HCT116 (cell line): ENCODE measurements around the gene ZNF516. TPM values are rescaled to one million over a fixed set of nuclear protein-coding genes. Genes with fewer than 3 reads are reported as not detected.

Source experiments
- ATAC-seq: fragments of 200-7000 bp; cut with Tn5 transposase; 2 replicates; pipeline ENCODE4 v1.9.1; 2020; ENCODE audit warnings: mild to moderate bottlenecking, moderate library complexity
- BruUV-seq: library from RNA; stranded (reverse); fragments of 400-500 nt; replicated peaks from 2 replicates; lab custom pipeline; 2021; lab: Mats Ljungman, UMichigan
- CTCF ChIA-PET: fragments of 300-600 bp; sonication (Branson Sonifier 250); formaldehyde crosslinking; loops from one replicate; lab custom pipeline; 2021; ENCODE audit warnings: antibody characterized with exemption; lab: Charles Lee
- POLR2A ChIA-PET: fragments of 300-600, 350-600 bp; sonication (Branson Sonifier 250); formaldehyde crosslinking; loops from one replicate; lab custom pipeline; 2021; ENCODE audit warnings: antibody characterized with exemption; lab: Charles Lee
- RAD21 ChIA-PET, 2 experiments: fragments of 300-600 bp; sonication (Branson Sonifier 250); formaldehyde crosslinking; loops; one replicate each; lab custom pipeline; 2023; ENCODE audit warnings: low total read pairs in 2 of 2; ENCODE audit not compliant: uncharacterized antibody in 2 of 2, unreplicated experiment in 2 of 2, low non-redundant PET in 1 of 2; lab: Charles Lee
- DNase-seq: peaks from one replicate; pipeline ENCODE4 v3.0.0-alpha.2; 2010; ENCODE audit warnings: low read depth, low spot score
- H2AFZ ChIP-seq: fragments of 200-600 bp; shearing (Covaris generic), sonication (generic); 2 replicates; pipeline ENCODE4 v1.6.1; 2017; ENCODE audit warnings: low read depth, mixed run types, mixed read lengths, antibody characterized with exemption, low read length; ENCODE audit not compliant: poor library complexity, severe bottlenecking
- H3K27ac ChIP-seq: 2 replicates; pipeline ENCODE4 v1.5.1; 2012; ENCODE audit warnings: low read depth, low read length
- H3K27me3 ChIP-seq: fragments of 200-600 bp; sonication (generic); 2 replicates; pipeline ENCODE4 v1.6.1; 2016; ENCODE audit warnings: mixed run types, low read length, mixed read lengths; ENCODE audit not compliant: insufficient read depth
- H3K36me3 ChIP-seq, 2 experiments: fragments of 200-500 bp in 1 of 2; fragments of 200-600 bp in 1 of 2; sonication (Bioruptor generic) in 1 of 2; sonication (generic) in 1 of 2; 2 replicates each; pipeline versions ENCODE4 v1.5.1 to v1.6.1; 2014 to 2016; ENCODE audit warnings: low read length in 2 of 2, inconsistent platforms in 1 of 2, mixed read lengths in 1 of 2, mixed run types in 1 of 2; ENCODE audit not compliant: insufficient read depth in 2 of 2, control insufficient read depth in 1 of 2
- H3K4me1 ChIP-seq, 2 experiments: fragments of 200-600 bp in 1 of 2; sonication (generic) in 1 of 2; 2 replicates each; pipeline versions ENCODE4 v1.5.1 to v1.6.1; 2012 to 2017; ENCODE audit warnings: low read length in 2 of 2, inconsistent platforms in 1 of 2, mild to moderate bottlenecking in 1 of 2, mixed read lengths in 1 of 2, mixed run types in 1 of 2, moderate library complexity in 1 of 2; ENCODE audit not compliant: insufficient read depth in 2 of 2, control insufficient read depth in 1 of 2
- H3K4me2 ChIP-seq: fragments of 200-600 bp; sonication (generic); 2 replicates; pipeline ENCODE4 v1.6.1; 2017; ENCODE audit warnings: mixed run types, low read length, mixed read lengths
- H3K4me3 ChIP-seq, 2 experiments: fragments of 200-600 bp in 1 of 2; sonication (generic) in 1 of 2; replicated peaks in 1 of 2; 2 replicates each; pipeline ENCODE4 v1.5.1; 2011 to 2016; ENCODE audit warnings: low read length in 2 of 2, control low read depth in 1 of 2, low read depth in 1 of 2, mild to moderate bottlenecking in 1 of 2, mixed read lengths in 1 of 2, mixed run types in 1 of 2
- H3K79me2 ChIP-seq: fragments of 200-600 bp; sonication (generic); 2 replicates; pipeline ENCODE4 v1.6.1; 2017; ENCODE audit warnings: mild to moderate bottlenecking, mixed run types, low read length, moderate library complexity, mixed read lengths; ENCODE audit not compliant: insufficient read depth
- H3K9ac ChIP-seq: fragments of 200-600 bp; sonication (generic); 2 replicates; pipeline ENCODE4 v1.6.1; 2016; ENCODE audit warnings: low read length, mixed read lengths
- H3K9me2 ChIP-seq: fragments of 200-600 bp; sonication (generic), shearing (Covaris generic); 2 replicates; pipeline ENCODE4 v1.6.1; 2017; ENCODE audit warnings: mixed run types, mild to moderate bottlenecking, moderate library complexity; ENCODE audit not compliant: insufficient read depth
- H3K9me3 ChIP-seq, 2 experiments: fragments of 200-500 bp in 1 of 2; fragments of 200-600 bp in 1 of 2; sonication (Bioruptor generic) in 1 of 2; sonication (generic) in 1 of 2; 2 replicates each; pipeline ENCODE4 v1.6.1; 2014 to 2017; ENCODE audit warnings: low read length in 2 of 2, mixed read lengths in 2 of 2, inconsistent platforms in 1 of 2, low read depth in 1 of 2, mild to moderate bottlenecking in 1 of 2, mixed run types in 1 of 2, moderate library complexity in 1 of 2; ENCODE audit not compliant: control insufficient read depth in 1 of 2, insufficient read depth in 1 of 2
- H4K20me1 ChIP-seq: fragments of 200-600 bp; sonication (generic), shearing (Covaris generic); 2 replicates; pipeline ENCODE4 v1.6.1; 2017; ENCODE audit warnings: mixed run types, mild to moderate bottlenecking, moderate library complexity; ENCODE audit not compliant: insufficient read depth
- CBX3 ChIP-seq: IDR thresholded peaks from 2 replicates; pipeline ENCODE4 v1.6.1; 2012; ENCODE audit warnings: low read depth
- ELF1 ChIP-seq: IDR thresholded peaks from 2 replicates; pipeline ENCODE4 v1.6.1; 2012; ENCODE audit warnings: low read depth, borderline replicate concordance
- EZH2 ChIP-seq: fragments of 200-600 bp; sonication (generic); IDR thresholded peaks from 2 replicates; pipeline ENCODE4 v1.6.1; 2017; ENCODE audit warnings: antibody characterized with exemption, mixed run types
- FOSL1 ChIP-seq: IDR thresholded peaks from 2 replicates; pipeline ENCODE4 v1.6.1; 2012; ENCODE audit warnings: low read depth
- REST ChIP-seq: IDR thresholded peaks from 2 replicates; pipeline ENCODE4 v1.6.1; 2012; ENCODE audit warnings: low read depth
- YY1 ChIP-seq: IDR thresholded peaks from 2 replicates; pipeline ENCODE4 v1.6.1; 2011; ENCODE audit warnings: low read length, low read depth, moderate library complexity, mild to moderate bottlenecking; ENCODE audit not compliant: insufficient replicate concordance; ENCODE audit errors: extremely low read depth
- ZNF274 ChIP-seq: fragments of 200-500 bp; sonication (Bioruptor generic); IDR thresholded peaks from 2 replicates; pipeline ENCODE4 v1.6.1; 2014; ENCODE audit warnings: mild to moderate bottlenecking, low read depth, low read length, inconsistent platforms
- intact Hi-C: fragments of 100-400 bp; cut with micrococcal nuclease; formaldehyde crosslinking; loops from 2 replicates; pipeline ENCODE4 v1.10.0; 2022
- total RNA-seq: library from RNA; stranded (reverse); gene quantifications from one replicate; pipeline ENCODE4 v1.2.1, GENCODE V29; 2021; ENCODE audit not compliant: unreplicated experiment

ZNF516 gene
- total RNA-seq, 1 experiment from 2014 or later, result 32.0 TPM

DNA sequence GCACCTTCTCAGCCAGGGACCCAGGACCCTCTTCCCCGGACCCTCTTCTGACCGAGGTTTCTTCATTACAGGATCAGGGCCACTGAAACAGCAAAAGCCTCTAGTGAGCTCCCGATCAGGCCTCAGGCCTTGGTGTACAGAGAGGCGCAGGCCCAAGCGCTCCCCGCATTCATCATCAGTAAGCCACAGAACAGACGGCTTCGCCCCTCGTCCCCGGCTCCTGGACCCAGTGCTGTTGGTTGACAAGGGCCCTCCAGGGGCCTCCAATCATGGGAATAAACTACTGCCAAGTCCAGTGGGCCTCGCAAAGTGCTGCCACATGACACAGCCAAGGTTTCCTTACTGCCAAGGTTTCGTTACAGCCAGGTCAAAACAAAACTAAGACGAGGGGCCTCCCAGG is 111.4 kb downstream of the ZNF516 start:
- ChIA-PET POLR2A (no interaction called here), RAD21 (no interaction called here), CTCF (no interaction called here)
- intact Hi-C loops, result no loop called here
- Histone ChIP-seq H3K27ac (no peak overlapping the region), H3K4me3 (no peak overlapping the region), H2AFZ (no peak overlapping the region), H3K9me3 (no peaks in the 10 kb centered on the region), H4K20me1 (no peaks in the 10 kb centered on the region), H3K36me3 (no peaks in the 10 kb centered on the region; a peak in 1 of 4 replicates), H3K9ac (no peak overlapping the region), H3K4me1 (peaks cover 0 to 5% of the 10 kb centered on the region in 2 experiments; a peak in 2 of 4 replicates), H3K27me3 (no peaks in the 10 kb centered on the region), H3K4me2 (no peak overlapping the region), H3K9me2 (no peaks in the 10 kb centered on the region), H3K79me2 (0 out of 2 replicates have a peak, but pooled peaks cover 4% of the 10 kb centered on the region)
- TF ChIP-seq REST (no peak), CBX3 (no peak), FOSL1 (no peak), YY1 (no peak)
- ATAC-seq (no peak), DNase-seq (no peak)
- no TSS peak for BruUV-seq

- no peaks in the 10 kb centered on the region for H3K9me3 ChIP-seq
- ChIA-PET RAD21 (no interaction called here), CTCF (no interaction called here), POLR2A (no interaction called here)
- no peak overlapping the region for H3K4me3 ChIP-seq
- DNase-seq (no peak), ATAC-seq (no peak)
- no peaks in the 10 kb centered on the region; a peak in 1 of 4 replicates for H3K36me3 ChIP-seq
- H3K4me2 ChIP-seq, result no peak overlapping the region
- no peaks in the 10 kb centered on the region for H4K20me1 ChIP-seq
- no peak overlapping the region for H2AFZ ChIP-seq
- H3K27ac ChIP-seq, result no peak overlapping the region
- no peaks in the 10 kb centered on the region for H3K27me3 ChIP-seq
- peaks cover 0 to 5% of the 10 kb centered on the region in 2 experiments; a peak in 2 of 4 replicates for H3K4me1 ChIP-seq
- no peaks in the 10 kb centered on the region for H3K79me2 ChIP-seq
- H3K9ac ChIP-seq, result no peak overlapping the region
- BruUV-seq, result no TSS peak
- intact Hi-C loops, result no loop called here
- no peaks in the 10 kb centered on the region for H3K9me2 ChIP-seq
- TF ChIP-seq REST (no peak), ELF1 (no peak), ZNF274 (no peak), EZH2 (no peak)
- TF ChIP-seq, all 23 proteins: peak for 0
Measured at GRCh38 chr18:76382275-76382674, 112.8 kb downstream of the ZNF516 start.
